EH (cell line): Measurements from ENCODE around the gene SORCS3.

ENCODE experiments used
- DNase-seq: peaks from one replicate; pipeline ENCODE4 v3.0.0-alpha.2; 2015; ENCODE audit warnings: low read depth

Gene SORCS3

DNA sequence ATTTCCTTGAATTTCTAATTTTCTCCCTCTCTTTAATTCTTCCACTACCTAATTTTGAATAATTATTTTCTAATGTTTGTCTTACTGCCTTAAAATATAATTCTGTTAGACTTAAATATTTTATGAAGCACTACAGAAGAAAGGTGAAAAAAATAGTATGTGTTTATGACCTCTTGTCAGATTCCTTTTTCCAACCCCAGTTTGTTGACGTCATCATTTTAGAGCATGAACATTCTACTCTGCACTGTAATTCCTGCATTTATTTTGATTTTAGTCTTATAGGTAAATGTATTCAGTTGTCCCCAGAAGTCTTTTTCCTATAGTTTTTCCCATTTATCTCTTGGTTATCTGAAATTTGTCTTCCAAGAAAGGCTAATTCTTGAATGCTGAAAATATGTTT is 468.1 kb downstream of the SORCS3 start:
- DNase-seq, result no peak

- DNase-seq, result no peak
Measured at GRCh38 chr10:105112862-105113261, 471.8 kb downstream of the SORCS3 start.

DNA sequence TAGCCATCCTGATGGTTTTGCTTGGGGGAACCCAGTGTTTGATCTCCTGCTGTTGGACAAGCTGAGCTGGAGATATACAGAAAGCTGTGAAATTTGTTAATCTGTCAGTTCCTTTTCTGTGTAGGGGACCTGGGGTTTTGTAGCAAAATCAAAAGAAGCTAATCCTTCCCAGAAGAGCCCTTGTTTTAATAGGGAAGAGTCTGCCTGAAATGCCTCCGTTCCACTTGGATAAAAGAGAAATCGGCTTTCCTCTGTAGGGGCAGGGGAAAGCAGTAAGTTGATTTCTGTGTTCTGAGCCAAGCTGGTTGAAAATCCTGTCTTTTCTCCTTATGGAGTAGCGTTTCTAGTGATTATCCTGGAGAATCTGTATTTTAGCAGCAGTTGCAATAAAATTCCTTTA is 472.6 kb downstream of the SORCS3 start:
- DNase-seq, result no peak

GRCh38 chr10:105121743-105122142 is 480.7 kb downstream of the SORCS3 start:
- no peak for DNase-seq

GRCh38 chr10:105128111-105128510 is 487.0 kb downstream of the SORCS3 start:
- DNase-seq, result no peak

- no peak for DNase-seq
Measured at GRCh38 chr10:105138358-105138757, 497.3 kb downstream of the SORCS3 start.

- DNase-seq, result no peak
Measured at GRCh38 chr10:105139363-105139896, 498.3 kb downstream of the SORCS3 start.

DNA sequence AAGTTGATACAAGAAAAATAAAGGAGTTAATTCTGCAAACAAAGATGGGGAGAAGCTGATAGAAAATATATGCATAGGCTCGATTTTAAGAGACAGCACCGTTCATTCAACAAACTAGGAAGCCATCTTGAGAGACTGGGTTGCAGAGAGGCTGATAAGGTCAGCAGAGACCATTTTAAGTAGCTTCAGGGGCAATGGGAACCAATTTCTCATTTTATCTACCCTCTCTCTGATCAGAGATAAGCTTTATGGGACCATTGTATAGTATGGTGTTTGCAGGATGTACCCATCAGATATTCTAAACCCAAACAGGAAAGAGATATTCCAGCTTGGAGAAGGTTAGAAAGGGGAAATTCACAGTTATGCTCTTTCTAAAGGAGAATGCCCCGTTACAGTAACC is 499.5 kb downstream of the SORCS3 start:
- DNase-seq, result no peak

- DNase-seq, result no peak
Measured at GRCh38 chr10:105145711-105146110, 504.6 kb downstream of the SORCS3 start.

- DNase-seq, result no peak
Measured at GRCh38 chr10:105146436-105146835, 505.3 kb downstream of the SORCS3 start.

DNA sequence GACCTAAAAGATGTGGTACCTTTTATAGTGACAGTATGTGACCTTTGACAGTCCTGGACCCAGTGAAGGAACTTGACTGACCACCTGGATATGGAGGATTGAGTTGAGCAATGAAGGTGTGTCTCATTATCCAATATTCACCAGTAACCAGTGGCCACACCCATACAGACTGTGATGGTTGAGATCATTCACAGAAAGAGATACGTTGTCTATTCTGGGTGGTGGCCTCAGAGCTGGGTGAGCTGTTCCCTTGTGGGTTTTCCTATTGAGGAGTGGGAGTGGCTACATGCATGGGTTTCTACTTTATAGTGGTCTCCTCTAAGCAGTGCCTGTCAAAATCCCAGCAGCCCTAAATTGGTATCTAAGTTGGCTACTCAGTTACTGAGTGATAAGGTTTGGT is 507.4 kb downstream of the SORCS3 start:
- no peak for DNase-seq

DNA sequence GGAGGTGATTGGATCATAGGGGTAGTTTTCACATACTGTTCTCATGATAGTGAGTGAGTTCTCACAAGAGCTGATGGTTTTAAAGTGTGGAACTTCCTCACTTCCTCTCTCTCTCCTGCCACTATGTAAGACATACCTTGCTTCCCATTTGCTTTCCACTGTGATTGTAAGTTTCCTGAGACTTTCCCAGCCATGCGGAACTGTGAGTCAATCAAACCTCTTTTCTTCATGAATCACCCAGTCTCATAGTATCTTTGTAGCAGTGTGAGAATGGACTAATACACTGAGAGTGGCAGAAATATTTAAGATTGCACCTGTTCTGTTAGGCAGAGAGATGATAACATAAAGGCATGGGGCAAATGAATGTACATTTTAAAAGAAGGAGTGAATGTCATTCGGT is 507.8 kb downstream of the SORCS3 start:
- no peak for DNase-seq

GRCh38 chr10:105149371-105149891 is 508.3 kb downstream of the SORCS3 start:
- DNase-seq, result peak; percentile 17

- no peak for DNase-seq
Measured at GRCh38 chr10:105150259-105150880, 509.3 kb downstream of the SORCS3 start.

- DNase-seq, result no peak
Measured at GRCh38 chr10:105154736-105155135, 513.6 kb downstream of the SORCS3 start.

GRCh38 chr10:105159268-105159667 is 518.2 kb downstream of the SORCS3 start:
- DNase-seq, result no peak

DNA sequence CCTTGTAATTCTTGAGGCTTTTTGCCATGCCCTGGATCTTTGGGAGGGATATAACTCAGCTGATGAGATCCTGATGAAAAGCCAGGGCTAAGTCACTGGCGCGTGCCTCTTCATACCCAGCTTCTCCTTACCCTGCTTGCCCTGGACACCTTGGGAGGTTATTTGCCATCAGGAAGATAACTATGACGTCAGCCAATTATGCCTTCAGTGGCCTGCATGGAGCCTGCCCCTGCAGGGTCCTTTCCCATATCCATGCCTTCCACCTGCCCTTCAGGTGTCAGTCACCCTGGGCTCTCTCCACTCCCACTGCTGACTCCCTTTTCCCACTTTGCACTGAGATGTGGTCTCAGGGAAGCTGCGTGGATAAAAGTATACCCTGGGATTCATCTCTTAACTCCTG is 520.1 kb downstream of the SORCS3 start:
- no peak for DNase-seq

- DNase-seq, result no peak
Measured at GRCh38 chr10:105161767-105162166, 520.7 kb downstream of the SORCS3 start.

DNA sequence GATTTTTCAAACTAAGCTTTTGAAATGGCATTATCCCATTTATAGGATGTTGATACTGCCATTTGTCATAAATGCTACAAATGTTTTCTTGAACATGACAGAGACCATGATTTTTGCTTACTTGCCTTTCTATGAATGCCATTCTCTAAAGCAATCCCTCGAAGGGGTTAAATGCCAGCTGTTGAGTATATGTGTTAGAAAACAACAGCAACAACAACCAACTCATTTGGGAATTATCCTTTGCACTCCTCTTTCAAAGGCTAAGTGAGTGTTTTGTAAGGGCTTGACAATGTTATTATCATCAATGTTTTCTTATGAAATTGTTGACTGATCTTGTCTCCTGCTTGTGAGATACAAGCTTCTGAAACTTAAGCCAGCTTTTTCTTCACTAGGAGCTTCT is 529.4 kb downstream of the SORCS3 start:
- no peak for DNase-seq

DNA sequence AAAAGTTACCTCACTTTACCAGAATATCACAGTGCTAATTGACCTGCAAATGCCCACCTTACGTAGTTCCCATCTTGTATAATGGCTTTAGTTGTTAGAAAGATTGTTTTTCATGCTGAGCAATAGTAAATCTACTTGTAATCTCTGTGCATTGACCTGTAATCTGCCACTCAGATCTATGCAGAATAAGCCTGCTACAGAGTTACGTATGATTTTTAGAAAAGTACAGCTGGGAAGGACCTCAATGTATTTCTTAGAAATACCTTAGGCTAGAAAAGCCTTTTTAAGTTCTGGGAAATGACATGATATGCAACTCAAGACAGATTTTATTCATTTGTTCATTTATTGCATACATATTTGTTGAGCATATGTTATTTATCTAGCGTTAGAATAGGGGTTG is 530.9 kb downstream of the SORCS3 start:
- no peak for DNase-seq

- no peak for DNase-seq
Measured at GRCh38 chr10:105181626-105182025, 540.5 kb downstream of the SORCS3 start.

DNA sequence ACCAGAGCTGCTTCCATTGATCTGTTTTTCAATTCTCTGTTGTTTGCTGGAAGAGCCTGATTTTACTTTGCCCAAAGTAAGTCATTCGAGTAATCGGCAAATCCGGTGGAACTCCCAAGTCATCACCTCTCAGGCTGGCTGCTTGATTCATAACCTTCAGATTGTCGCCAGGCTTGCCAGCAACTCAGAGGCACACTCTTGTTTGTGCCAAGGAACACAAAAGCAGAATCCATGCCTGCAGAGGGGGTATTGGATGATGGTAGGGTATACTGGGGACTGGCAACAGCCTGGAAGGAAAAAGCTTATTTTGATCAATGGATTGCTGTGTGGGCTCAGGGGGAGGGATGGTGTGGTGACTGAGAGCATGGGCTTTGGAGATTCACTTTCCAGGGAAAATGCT is 542.4 kb downstream of the SORCS3 start:
- no peak for DNase-seq

- DNase-seq, result no peak
Measured at GRCh38 chr10:105185161-105185560, 544.1 kb downstream of the SORCS3 start.

GRCh38 chr10:105187243-105187642 is 546.2 kb downstream of the SORCS3 start:
- DNase-seq, result no peak
